ENCODE measurements around the gene CDIPT. TPM values are rescaled to one million over a fixed set of nuclear protein-coding genes. Genes with fewer than 3 reads are reported as not detected.
"Not testable (repeated sequence)": the region's sequence is repeated elsewhere in the genome, so short reads cannot be mapped to it uniquely, and the experiment has no call there.

The CDIPT gene
- polyA plus RNA-seq, 1 donor: 79.4 TPM

DNA sequence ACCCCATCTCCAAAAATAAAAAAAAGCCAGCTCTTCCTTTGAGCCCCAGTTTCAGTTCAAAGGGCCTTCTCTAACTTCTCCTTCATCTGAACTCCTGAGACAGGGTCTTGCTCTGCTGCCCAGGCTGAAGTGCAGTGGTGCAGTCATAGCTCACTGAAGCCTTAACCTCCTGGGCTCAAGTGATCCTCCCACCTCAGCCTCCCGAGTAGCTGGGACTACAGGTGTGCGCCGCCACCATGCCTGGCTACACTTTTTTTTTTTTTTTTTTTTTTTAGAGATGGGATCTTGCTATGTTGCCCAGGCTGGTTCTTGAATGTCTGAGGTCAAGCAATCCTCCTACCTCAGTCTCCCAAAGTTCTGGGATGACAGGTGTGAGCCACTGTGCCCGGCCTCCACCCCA lies 29.8 kb downstream of the CDIPT start:
- not testable (repeated sequence) for DNase-seq

DNA sequence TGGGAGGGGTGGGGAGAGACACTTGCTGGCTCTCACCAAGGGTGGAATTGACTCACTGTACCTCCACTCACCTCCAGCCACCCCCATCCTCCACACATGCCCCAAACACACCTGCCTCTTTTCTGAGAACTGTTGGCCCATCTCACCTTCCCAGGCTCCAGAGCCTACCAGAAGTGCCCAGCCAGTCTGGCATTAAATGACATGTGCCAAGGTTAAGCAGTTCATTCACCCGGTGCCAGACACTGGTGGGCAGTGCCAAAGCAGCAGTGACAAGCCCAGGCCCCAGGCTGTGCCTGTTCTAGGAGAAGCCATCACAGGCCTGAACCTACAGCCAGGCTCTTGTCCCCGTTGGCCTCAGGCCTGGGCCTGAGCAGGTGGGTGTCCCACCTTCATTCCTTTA lies 31.5 kb downstream of the CDIPT start:
- DNase-seq: no peak

DNA sequence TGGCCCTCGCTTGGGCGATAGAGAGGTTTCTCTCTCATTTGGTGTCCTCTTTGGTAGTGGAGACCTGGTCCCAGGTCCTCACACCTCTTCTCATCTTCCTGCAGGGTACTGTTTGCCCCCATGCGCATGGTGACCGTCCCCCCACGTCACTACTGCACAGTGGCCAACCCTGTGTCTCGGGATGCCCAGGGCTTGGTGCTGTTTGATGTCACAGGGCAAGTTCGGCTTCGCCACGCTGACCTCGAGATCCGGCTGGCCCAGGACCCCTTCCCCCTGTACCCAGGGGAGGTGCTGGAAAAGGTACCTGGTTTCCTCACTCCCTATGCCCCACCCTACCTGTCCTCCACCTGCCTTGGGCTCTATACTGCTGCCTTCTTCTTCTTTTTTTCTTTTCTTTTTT lies 32.3 kb downstream of the CDIPT start:
- no peak for DNase-seq

DNA sequence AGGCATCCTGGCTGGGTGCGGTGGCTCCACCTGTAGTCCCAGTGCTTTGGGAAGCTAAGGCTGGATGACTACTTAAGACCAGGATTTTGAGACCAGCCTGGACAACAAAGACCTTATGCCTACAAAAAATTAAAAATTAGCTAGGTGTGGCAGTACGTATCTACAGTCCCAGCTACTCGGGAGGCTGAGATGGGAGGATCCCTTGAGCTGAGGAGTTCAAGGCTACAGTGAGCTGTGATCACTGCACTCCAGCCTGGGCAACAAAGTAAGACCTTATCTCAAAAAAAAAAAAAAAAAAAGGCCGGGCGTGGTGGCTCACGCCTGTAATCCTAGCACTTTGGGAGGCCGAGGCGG lies 36.7 kb downstream of the CDIPT start:
- DNase-seq: no peak

DNA sequence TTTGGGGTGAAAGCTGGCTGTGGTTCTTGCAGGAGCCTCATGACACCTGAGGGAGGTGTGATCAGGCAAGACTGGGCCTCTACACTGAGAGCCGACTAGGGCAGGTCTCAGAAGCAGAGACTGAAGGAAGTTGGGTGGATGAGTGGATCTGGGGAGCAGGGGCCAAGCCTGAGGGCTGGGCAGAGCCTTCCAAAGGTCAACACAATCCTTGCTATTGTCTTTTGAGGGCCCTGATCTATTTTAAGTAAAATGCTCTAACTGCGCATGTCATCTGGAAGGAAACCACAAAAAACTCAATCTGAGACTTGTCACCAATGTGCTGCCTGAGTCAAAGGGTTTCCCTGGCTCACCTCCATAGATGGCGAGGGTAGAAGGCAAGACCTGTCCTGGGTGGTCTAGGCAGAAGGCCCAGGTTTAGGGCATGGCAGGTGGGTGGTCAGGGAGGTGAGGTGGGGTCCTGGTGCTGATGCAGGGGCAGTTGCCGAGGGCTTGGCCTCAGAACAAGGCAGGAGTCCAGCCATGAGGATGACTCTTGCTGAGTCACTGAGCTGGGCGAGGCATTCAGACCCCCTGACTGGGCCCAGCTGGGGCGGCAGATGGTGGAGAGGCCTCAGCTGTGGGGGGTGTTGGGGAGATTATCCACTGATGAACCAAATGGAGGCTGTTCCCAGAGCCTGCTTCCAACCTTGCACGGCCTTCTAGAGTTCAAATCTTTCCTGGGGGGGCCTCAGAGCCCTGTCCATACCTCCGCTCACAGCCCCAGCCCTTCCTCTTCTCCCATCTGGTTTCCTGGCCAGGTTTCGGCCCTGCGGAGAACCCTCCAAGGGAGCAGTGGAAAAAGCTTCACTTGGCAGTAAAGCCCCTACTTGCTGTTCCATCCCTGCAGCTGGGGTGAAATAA lies 37.6 kb downstream of the CDIPT start:
- DNase-seq: no peak

DNA sequence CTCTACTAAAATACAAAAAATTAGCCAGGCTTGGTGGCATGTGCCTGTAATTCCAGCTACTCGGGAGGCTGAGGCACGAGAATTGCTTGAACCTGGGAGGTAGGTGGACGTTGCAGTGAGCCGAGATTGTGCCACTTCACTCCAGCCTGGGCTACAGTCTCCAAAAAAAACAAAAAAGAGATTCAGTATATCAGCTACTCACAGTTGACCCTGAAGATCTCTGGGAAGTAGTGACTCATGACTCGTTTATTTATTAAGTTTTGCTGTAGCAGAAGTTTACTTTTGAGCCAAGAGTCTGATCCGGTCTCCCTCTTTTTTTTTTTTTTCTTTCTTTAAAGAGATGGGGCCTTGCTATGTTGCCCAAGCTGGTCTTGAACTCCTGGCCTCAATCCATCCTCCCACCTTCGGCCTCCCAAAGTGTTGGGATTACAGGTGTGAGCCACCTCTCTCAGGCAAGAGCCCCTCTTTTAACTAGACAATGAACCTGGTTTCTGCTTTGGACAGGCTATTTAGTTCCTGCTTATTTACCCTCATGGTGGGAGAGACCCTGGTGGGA lies 38.4 kb downstream of the CDIPT start:
- DNase-seq: no peak

DNA sequence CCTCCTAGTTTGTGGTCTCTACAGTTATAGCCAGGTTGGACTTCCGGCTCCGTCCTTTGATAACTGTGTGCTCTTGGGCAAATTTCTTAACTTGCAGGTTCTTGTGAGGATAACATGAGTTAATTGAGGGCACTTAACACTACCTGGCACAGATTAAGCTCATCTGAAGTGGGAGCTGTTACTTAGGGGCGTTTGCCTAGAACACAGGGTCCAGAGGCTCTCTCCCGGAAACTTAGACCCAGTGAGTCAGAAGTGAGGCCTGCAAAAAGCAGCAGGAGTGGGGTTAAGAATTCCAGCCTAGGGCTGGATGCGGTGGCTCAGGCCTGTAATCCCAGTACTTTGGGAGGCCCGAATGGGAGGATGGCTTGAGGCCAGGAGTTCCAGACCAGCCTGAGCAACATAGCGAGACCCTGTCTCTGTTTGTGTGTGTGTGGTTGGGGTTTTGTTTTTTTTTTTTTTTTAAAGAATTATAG lies 41.3 kb downstream of the CDIPT start:
- no peak for DNase-seq

DNA sequence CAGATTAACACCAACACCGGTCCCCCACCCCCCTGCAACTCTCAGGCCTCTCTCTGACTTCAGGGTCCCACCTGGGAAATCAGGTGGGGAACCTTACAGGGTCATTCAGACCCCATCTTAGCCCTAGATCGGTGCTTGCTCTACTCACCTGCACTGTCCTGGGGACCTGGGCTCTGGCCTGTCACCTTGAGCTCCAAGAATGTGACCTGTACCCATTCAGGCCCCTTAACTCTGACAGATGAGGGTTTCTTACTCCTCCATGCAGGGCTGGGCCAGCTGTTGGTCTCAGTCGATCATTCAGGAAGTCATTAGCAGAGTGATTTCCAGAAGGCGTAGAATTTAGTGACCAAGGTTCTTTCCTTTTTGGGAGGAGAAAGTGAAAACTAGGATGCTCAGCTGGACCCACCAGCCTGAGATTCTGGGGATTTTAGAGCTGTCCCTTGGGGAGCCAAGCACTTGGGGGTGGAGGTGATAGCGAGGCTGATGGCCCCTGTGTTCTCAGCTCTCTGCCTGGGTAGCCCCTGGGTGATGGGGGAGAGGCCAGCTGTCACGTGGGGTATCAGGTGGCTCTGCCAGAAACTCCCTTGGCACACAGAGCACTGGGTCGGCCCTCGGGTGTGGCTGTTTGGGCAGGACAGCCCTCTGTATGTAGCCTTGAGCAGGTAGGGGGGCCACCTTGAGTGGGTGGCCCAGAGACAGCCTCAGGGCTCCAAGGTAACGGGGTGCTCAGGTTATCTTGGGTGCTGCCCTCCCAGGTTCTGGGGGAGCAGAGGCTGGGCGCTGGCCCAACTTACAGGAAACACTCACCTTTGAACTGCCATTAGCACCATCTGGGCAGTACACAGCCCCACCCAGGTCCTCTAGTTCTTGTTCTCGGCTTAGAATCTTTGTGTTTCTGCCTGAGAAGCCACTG lies 42.0 kb downstream of the CDIPT start:
- no peak for DNase-seq

DNA sequence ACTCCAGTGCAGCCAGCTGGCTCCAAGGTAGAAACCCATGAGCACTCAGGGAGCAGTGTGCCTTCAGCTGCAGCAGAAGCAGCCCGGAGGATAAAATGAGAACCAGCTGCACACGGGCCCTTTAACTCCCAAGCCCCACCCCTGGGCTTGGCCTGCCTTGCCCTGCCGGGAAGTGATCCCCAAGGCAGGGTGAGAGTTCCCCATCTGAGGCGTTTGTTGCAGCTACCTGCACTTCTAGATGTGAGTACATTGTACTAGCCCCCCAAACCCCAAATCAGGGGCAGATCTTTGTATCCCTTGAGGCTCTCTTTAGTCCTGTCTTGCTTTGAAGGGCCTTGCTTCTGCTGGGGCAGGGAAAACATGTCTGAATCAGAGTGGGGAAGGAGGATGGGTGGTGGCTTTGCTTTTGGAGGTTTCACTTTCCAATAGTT lies 42.7 kb downstream of the CDIPT start, which contains the start of gene MVP:
TSS of gene MVP (plus strand) at position 192 of the 431 bp plus-strand sequence. CDS start 10,088 bp downstream, outside the sequence.
- DNase-seq: no peak

DNA sequence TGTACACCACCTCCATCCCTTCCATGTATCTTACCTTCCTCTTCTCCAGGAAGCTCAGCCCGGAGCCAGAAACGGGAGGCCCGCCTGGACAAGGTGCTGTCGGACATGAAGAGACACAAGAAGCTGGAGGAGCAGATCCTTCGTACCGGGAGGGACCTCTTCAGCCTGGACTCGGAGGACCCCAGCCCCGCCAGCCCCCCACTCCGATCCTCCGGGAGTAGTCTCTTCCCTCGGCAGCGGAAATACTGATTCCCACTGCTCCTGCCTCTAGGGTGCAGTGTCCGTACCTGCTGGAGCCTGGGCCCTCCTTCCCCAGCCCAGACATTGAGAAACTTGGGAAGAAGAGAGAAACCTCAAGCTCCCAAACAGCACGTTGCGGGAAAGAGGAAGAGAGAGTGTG lies 43.5 kb downstream of the CDIPT start:
- no peak for DNase-seq

DNA sequence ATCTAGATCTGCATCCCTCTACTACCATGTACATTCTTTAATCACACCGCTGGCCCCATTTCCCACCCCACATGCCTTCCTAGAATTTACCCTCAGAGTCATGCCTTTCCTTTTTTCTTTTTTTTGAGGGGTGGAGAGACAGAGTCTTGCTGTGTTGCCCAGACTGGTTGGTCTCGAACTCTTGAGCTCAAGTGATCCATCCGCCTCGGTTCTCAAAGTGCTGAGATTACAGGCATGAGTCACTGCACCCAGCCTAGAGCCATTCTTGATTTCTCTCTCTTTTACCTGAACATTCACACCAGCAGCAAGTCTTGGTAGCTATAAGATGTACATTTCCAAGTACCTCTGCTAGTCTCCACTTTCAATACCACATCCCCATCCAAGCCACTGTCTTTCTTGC lies 44.9 kb downstream of the CDIPT start:
- no peak for DNase-seq

DNA sequence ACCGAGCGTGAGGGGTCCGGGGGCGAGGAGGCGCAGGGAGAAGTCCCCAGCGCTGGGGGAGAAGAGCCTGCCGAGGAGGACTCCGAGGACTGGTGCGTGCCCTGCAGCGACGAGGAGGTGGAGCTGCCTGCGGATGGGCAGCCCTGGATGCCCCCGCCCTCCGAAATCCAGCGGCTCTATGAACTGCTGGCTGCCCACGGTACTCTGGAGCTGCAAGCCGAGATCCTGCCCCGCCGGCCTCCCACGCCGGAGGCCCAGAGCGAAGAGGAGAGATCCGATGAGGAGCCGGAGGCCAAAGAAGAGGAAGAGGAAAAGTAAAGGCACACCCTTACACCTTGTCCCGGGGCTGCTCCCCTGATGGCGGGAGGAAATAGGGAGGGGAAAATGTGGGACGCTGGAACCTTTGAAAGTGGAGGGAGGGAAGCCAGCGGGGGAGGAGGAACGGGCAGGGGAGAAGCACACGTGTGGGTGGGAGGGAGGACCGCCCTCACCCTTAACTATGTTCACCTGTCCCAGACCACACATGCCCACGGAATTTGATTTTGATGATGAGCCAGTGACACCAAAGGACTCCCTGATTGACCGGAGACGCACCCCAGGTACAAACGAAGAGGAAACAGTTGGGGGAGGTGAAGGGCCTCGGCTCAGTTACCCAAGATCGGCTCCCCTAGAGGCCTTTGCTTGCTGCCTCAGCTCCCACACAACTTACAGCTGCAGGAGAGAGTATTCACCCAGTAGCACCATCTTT lies 46.2 kb downstream of the CDIPT start:
- no peak for DNase-seq

DNA sequence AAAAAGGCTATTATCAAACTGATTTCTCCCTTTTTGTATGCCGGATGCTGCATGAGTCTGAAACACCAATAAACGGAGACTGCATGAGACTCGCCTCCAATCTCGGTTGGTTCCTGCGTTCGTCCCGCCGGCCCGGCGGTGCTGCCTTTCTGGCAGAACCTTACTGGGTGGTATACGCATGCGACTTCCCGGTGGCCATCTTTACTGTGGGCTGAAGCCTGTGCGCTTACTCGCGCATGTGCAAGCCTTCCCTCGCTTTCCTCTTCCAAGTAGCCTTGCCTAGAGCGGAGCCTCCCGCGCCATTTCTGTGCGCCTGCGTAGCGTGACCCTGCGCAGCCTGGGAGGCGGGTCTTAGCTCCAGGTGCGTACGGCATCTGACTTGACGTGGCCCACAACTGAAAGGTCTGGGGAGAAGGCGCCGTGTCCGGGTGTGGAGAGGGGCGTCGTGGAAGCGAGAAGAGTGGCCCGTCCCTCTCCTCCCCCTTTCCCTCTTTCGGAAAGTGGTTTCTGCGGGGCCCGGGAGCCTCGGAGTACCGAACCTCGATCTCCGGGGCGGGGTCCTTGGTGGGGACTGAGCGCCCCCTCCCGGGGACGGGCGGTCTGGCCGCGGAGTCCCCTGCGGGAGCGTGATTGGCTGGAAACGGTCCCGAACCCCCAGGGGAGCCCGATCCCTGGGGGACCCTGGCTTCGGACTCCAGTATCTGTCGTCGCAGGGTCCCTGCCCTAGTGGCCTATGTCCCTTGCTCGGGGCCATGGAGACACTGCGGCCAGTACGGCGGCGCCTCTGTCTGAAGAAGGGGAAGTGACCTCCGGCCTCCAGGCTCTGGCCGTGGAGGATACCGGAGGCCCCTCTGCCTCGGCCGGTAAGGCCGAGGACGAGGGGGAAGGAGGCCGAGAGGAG lies 47.0 kb downstream of the CDIPT start, which contains the start of gene PAGR1:
TSS of gene PAGR1 (plus strand) at position 360 of the 901 bp plus-strand sequence. CDS start at position 734, 374 bp downstream.
- peak; percentile 98 for DNase-seq

DNA sequence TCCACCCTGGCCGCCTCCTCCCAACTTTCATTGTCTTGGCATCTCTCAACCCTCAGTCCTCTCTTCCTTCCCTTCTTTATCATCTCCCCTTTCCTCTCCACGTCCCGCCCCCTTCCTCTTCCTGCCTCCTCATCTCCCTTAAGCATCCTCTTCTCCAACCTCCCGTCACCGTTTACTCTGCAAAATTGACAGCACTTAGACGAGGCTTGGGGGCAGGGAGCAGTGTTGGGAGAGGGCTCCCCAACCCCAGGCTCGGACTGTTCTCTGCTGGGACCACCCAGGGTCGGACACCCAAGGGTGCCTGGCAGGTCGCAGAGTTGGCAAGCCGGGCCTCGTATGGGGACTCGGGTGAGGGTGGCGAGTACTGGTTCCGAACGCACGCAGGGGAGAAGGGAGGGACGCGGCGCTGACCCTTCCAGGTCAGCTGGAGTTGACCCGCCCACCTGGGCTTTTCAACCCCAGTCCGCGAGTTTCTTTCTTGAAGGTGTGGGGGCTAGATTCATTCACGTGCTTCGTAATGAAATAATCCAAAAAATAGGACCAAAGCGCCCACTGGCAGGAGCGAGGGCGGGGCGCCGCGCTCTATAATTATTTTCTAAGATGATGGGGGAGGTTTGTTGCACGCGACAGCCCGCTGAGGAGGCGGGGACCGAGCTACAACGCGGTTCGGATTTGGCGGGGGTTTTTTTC lies 47.8 kb downstream of the CDIPT start:
- no peak for DNase-seq

DNA sequence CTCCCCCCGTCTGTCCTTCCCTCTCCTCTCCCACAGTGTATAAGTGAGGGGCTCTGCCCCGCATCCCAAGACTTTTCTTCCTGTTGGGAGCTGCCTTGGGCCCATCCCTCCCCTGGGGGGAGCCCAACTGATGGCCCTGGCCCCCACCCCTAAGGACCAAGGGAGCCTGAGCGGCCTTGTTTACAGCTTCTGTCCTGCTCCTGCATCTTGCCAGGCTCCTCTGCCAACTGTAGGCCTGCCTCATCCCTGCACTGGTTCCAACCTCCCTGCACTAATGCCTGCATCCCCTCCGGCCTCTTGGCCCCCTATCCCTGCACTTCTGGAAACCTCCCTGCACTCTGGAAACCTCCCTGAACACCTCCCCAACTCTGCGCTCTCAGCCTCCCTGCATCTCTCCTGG lies 48.4 kb downstream of the CDIPT start:
- no peak for DNase-seq

DNA sequence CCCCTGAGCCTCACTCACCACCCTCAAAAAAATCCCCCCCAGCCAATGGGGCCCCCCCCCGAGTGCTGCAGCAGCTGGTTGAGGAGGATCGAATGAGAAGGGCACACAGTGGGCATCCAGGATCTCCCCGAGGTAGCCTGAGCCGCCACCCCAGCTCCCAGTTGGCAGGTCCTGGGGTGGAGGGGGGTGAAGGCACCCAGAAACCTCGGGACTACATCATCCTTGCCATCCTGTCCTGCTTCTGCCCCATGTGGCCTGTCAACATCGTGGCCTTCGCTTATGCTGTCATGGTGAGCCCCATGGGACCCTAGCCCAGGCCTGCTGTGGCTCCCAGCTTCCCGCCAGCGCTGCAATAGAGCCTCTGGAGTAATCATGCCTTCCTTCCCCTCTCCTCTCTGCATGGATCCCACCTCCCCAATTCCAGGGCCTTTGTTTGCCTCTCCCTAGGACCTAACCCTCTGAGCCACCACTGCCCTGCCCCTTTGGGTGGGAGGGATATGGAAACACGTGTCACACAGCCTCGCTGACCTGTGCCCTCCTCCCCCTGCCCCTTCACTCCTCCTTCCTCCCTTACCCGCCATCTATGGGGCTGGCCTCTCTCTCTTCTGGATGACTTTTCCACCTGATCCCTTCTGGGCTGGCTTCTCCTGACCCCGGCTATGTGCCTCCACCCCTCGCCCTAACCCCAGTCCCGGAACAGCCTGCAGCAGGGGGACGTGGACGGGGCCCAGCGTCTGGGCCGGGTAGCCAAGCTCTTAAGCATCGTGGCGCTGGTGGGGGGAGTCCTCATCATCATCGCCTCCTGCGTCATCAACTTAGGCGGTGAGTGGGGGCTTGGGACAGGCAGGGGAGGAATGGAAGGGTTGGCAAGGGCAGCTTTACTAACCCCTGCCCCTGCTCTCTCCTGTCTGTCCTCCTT lies 49.1 kb downstream of the CDIPT start:
- DNase-seq: no peak

DNA sequence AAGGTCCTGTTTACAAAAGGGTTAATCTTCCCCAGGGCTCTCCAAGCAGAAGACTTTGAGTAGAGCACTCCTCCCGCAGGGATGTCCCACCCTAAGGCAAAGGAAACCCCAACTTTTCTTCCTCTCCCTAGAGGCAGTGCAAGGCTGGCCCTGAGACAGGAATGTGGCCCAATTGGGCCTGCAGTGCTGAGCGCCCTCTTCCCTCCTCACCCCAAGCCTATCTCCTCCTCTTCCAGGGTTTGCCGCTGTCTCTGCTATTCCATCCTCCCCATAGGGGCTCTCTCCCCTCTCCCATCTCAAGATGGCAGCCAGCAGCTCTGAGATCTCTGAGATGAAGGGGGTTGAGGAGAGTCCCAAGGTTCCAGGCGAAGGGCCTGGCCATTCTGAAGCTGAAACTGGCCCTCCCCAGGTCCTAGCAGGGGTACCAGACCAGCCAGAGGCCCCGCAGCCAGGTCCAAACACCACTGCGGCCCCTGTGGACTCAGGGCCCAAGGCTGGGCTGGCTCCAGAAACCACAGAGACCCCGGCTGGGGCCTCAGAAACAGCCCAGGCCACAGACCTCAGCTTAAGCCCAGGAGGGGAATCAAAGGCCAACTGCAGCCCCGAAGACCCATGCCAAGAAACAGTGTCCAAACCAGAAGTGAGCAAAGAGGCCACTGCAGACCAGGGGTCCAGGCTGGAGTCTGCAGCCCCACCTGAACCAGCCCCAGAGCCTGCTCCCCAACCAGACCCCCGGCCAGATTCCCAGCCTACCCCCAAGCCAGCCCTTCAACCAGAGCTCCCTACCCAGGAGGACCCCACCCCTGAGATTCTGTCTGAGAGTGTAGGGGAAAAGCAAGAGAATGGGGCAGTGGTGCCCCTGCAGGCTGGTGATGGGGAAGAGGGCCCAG lies 50.0 kb downstream of the CDIPT start:
- DNase-seq: no peak

Measured in left kidney (tissue), 2 donors.